CD4-positive, alpha-beta T cell treated with Interleukin-4 for 4 hours (primary cell): Measurements from ENCODE around the gene CNN3.

Experiments used
- DNase-seq: peaks from one replicate; pipeline ENCODE4 v3.0.0-alpha.2; 2020

CNN3 gene

DNA sequence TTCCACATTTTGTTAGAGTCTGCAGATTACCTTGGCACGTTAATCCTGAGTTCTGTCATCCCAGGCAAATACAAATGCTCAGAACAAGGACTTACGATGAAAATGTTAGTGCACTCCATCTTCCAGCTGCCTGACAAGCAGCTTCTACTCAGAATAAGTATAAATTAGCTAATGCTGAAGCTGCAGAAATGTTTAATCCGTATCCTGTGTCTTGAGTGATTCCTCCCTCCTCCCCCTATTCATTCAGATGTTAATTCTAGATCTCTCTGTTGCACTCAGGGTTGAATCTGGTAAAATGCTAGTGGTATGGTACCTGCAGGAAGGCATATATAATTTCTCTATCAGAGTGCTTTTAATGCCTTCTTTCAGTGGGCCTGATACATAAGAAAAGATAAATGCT, 39.8 kb downstream of the CNN3 start:
- no peak for DNase-seq

DNA sequence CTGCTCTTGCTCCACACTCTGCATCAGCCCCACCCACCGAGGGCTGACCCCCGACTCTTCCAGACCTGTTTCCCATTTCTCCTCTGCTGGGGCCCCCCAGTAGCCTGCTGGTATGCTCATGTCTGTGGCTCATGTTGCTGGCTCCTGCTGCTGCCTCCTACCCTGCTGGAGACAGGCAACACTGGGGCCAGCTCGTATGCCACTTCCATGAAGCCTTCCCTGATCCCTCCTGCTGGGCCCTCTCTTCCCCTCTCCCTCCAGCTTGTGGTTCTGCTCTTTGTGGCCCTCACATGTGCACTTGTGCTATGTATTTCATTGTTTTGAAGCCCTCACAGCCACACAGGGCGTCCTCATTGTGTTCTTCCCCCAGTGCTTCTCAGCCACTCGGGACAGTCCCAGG, 40.5 kb downstream of the CNN3 start:
- DNase-seq = no peak

DNA sequence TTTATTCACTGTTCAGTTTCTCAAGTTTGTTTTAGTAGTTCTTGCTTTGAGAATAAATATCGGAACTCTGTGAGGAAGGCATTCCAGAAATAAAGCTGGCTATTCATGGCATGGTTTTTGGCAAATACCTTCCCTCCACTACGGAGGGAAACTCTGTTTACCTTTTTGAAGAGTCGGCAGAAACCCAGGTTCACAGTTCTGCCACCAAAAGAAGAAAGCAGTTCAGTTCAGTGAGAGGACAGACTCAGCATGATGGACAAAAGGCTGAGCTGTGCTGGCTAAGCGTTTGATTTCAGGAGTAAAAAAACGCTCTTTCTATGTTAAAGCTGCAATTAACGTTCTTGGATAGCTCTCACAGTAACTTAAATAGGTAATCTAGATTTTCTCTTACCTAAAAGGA, 42.4 kb downstream of the CNN3 start:
- no peak for DNase-seq

DNA sequence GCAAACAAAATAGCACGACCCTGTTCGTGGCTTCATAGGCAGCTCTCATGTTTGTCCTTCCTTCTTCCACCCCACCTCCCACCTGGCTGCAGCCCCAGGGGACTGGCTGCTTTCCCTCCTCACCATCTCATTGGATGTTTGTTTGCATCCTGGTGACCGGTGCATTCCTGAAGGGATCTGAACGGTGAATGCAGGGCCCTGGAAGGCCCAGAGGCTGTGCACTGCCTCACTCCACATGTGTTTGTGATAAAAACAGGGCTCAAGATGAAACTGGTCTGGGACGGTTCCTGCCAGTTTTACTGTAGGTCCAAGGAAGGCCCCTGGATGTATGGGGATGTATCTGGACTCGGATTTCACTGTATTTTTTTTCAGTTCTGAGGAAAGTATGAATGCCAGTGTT, 42.8 kb downstream of the CNN3 start:
- DNase-seq = no peak

DNA sequence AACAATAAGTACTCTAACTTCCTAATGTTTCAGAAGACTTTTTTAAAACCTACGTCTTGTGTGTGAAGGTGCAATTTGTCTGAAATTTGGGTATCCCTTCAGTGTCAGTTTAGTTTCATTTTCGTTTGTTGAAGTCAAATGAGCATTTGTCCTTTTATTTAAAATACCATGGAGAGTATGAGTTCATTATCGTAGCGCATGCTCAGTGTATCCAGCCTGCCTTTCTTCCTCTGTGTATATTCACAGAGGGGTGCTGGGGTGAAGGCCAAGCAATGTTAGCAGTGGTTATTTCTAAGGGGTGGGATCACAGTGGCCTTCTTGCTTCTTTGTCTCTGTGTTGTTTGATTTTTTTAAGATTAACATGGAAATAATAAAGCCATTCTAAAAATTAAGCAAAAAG, 43.2 kb downstream of the CNN3 start:
- peak; percentile 24 for DNase-seq

DNA sequence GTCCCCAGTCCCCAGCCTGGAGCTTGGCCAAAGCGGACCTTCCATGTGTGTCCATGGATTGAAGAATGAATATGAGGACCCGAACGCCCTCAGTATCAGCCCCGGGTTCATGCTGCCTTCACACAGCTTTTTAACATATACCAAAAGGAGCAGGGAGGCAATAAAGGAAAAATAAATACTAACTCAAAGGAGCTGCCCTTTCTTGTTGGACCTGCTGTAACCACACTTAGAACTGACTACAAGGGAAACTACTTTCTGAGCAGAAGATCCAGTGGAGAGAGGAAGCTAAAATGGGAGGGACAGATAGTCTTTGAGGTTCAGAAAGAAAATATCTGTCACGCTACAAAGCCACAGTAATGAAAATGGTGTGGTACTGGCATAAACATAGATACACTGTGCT, 48.6 kb downstream of the CNN3 start:
- DNase-seq = no peak

DNA sequence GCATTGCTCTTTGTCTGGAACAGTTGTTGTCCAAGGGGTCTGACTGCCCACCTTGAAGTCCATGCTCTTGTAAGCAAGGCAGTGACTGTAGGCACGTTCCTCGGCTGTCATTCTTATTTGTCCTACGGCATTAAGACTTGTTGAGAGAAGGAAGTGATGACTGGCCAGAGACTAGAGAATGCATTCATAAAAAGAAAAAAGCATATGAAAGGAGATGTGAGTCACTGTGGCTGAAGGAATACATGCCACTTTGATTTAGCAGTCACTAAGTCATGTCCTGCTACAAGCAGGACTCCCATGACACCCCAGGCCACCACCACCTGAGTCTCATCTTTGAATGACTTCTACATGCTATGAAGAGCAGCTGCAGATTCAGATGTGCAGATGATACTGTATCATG, 50.5 kb downstream of the CNN3 start:
- DNase-seq = no peak

DNA sequence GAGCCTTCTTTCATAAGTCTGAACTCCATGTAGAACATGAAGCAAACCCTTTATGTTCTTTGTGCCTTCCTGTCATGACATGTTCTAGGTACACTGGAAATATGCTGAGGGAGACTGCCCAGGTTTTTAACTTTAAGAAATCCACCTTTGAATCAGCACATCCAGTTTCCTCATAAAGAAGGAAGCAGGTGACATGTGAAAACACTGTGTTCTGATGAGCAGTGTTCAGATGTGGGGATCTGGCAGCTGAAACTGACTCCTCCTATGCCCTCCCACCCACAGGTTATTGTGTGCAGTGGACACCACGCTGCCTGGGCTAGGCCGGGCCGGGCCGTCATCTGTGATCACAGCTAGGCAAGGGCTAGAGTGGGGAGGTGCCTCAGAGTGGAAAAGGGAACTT, 51.1 kb downstream of the CNN3 start:
- DNase-seq = no peak

DNA sequence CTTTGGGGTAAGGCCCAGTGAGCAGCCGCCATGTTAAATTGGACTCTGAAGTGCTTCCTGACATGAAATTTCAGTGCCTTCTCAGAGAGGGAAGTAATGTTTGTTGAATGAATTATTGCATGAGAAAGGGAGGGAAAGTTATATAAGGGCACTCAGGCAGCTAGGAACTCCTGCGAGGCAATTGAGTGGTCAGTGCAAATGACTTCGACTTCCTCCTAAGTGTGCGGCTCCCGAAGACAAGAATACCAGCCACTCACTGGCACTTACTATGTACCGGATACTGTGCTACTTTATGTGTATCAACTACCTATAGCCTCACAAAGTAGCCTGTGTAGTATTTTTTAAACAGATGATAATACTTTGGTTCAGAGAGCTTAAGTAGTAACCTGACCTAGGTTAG, 52.5 kb downstream of the CNN3 start:
- no peak for DNase-seq

DNA sequence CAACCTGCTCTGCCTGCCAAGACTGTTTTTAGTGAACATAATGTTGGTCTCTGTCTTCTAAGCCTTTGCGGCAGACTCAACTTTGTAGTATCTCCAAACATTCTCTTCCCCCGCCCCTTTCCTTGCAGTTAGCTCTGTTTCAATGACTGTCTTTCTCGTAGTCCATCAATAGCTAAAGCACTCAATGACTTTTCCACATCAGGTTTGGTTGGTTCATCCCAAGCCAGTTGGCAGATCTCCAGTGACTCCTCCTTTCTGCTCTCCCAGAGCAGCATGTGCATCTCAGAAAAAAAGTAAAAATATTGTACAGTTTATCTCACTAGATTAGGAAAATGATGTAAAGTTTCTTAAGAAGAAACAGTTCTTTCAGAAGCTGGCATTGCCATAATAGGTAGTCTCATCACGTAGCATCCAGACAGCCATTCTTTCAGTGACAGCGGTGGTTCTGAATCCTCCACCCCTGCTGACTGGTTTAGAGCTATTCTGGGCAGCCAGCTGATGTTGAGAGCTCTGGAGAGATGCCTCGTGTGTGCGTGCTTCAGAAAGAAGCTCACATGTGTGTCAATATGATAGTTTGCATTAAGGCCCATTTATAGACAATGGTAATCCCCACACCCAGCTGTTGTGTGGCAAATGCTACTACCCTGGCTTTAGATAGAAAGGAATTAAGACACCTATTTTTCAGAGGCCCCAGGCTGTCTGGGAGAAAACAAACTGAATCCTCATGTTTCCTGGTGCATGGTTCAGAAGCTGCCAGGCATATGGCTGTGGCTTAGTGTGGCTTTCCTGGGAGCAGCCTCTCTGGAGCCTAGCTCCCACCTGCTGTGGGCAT, 53.2 kb downstream of the CNN3 start:
- no peak for DNase-seq

DNA sequence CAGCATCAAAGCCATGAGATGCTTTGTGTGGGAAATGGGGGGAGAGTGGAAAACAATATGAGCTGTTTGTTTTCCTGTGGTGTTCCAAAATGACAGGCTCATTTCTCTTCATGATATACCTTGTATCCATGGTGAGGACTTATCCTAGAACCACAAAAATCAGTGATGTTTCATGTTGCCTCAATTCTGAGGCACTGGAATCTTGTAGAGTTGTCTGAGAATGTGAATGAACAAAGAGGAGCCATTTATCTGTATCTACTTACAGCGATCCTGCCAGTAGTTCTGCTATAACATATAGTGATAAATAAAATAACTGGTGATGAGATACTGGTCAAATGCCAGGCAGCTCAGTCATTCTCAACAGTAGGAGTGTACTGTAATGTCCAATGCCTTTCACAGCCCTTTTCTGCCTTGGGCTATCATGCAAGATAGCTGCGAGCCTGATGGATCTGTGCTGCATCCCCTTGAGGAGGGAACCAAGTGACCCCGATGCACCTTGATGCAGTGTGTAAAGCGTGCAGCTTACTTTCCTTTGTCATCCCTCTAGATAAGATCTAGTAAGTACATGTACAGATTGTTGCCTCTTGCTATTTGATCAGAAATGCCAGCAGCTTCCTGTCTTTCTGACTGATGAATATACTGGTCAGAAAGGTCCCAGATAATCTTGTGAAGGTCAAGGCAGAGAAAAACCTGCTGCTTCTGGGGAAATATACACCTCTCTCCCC, 54.0 kb downstream of the CNN3 start:
- no peak for DNase-seq

DNA sequence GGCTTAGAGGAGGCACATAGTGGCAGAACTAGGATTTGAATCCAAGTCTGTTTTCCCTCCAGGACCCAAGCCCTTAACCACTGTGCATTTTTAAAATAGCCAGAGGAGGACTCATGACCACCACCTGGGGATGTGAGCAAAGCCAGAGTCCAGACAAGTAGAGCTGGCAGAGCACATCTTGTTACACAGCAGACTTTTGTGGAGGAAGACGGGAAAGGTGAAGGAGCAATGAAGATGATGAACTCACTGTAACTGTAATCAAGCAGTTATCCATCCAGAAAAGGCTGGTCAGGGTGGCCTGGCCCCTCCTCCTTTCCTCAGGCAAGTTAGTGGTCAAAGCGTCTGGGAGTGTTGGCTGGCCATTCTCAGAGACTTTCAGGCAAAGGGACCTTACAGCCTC, 55.9 kb downstream of the CNN3 start:
- no peak for DNase-seq

DNA sequence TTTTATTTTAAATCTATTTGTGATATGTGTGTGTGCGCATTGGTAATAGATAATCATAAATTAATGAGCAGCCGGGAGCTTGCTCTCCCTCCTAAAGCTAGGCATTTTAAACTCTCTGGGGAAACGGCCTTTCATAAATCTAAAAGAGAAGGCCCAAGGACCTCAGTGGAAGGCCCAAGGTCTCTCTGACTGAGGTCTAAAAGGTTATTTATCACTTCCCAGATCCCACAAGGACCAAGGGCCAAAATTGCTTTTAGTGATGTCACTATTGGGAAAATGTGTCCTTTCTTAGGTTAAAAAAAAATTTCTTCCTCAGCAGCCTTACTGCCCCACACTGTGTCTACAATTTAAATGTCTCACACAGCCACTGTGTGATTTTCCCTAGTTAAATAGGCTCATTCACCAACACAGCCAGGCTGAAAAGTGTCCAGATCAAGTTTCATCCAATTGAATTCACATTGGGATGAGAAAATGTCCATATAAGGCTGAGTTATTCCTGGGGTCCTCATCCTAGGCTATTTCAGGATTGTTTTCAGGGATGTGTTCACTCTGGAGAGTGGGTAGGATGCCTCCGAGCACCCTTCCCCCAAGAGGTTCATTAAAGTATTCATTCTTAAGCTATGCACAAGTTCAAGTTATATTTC, 60.6 kb downstream of the CNN3 start:
- DNase-seq = no peak

DNA sequence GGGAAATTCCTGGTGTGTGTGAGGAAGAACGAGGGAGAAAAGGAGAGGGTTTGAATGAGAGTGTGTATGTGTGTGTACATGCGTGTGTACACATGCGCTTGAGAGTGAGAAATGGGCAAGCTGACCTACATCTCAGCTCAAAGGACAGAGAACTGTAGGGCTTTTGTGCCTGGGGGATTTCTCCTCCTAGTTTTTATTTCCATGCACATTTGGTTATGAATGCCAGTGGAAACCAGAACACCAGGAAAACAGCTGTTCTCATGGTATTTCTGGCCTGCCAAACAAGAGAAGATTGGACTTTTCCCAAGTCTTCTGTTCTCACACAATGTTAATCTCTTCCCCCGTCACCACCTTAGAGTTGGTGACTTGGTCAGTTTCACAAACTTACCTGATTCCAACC, 61.5 kb downstream of the CNN3 start:
- DNase-seq = no peak

DNA sequence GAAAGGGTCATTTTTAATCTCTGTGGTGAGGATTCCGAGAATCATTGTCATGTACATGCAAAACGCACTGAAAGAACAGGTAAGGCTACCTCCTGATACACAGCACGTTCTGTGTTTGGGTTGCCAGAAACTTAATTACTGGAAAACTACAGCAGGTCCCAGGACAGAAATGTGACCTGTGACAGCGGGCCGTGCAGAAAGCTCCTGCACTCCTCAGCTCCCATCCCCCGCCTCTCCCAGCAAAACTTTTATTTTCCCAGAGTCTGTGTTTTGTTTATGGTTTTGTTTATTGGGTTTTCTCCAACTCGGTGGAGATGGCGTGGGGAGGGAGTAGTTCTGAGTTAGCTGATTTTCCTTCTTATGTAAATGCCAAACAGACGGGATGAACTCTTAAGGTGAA, 62.1 kb downstream of the CNN3 start:
- DNase-seq = no peak

DNA sequence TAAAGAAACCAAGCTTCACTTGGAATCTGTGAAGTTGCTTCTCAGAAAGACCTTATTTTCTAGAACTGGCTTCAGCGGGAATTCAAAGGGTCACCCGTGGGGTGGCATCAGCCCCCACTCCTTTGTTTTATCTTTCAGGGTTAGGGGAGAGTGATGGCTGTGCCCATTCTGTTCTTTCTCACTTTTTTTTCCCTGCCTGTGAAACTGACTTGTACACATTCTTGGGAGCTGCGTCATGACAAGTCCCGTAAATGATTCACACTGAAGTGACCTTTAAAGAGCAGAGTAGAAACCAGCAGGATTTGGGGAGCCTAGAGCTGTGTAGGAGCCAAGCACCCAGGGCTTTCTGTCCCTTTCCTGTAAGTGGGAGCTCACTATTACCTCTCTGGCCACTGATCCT, 63.0 kb downstream of the CNN3 start:
- no peak for DNase-seq

DNA sequence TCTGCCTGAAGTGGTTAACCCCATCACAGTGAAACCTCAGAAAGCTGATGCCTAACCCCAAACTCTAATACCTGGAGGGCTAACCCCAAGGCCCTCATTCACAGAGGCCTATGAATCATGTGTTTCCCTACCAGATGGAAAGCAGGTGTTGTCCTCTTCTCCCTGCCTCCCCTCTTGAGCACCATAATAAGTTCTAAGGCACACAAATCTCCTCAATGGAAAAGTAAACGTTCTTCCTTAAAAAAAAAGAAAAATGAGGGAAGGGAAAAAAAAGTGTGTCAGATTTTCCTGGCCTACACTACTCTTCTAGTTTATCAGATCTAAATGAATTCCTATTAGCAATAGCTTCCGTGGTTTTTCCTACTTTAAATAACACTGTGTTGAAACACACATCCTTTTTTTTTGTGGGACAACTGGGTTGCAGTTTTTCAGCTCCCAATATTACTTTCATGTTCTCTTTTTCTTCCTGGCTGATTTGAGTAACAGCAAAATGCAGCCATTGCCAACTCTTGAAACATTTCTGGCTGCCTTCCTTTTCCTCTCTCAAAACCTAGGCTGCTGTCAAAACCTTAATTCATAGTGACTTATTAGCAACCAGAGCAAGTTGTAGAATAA, 63.5 kb downstream of the CNN3 start:
- no peak for DNase-seq

DNA sequence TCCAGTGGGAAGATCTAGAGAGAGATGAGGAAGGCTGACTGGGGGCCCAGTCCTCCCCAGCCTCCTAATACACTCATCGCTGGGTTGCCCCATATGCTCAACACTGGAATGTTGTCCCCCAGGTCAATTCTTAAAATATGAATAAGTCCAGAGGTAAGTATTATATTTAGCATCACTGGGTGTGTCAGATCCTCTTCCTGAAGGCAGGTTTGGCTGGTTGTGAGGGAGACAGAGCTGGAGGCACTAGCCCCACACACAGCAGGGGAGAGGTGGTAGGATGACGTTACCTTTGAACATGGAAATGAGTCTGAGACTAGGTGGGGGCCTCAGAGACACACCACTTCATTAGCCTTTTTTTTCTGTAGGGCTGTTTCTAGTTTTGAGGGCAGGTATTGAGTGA, 64.2 kb downstream of the CNN3 start:
- DNase-seq = no peak

DNA sequence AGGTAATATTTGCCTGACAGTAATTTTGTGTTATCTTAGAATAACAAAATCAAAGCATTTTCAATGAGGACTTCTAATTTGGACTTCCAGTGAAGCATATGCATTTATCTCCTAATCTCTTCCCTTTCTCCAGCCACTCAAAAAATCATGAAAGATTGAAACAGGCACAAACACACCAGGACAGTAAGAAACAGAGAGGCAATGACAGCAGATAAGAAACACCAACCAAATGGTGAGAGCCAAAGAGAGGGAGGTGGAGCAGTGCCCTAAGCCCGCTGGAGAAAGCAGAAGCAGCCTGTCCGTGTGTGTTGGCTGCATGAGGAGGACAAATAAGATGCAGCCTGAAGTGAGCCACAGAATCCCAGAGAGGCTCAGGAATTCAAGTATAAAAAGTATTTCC, 67.7 kb downstream of the CNN3 start:
- DNase-seq = no peak

DNA sequence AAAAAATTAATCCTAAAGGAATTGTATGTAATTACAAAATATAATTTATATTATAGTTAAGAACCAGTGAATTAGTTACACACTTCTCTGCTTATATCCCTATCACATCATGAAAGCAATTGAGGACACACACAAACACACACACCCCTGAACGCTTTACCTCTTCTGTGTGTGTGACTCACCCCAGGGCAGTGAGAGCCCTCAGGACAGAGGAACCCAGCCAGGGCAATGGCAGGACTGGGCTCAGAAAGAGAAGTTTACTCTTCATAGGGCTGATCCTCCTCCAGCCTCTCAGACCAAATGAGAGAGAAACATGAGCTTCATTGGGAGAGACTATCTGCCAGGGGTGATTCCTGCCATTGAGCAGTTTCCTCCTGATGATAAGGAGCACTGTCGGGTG, 68.6 kb downstream of the CNN3 start:
- no peak for DNase-seq

DNA sequence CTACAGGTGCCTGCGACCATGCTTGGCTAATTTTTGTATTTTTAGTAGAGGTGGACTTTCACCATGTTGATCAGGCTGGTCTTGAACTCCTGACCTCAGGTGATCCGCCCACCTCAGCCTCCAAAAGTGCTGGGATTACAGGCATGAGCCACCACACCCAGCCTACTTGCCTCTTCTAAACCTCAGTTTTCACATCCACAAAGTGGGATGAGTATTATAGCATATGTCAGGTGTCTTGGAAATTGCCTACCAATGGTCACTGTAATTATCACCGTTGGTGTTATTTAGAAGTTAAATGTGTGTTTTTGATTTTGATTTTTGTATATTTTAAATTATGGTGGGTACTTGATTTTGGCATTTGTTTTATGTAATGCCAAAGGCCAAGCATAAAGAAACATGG, 70.0 kb downstream of the CNN3 start:
- no peak for DNase-seq

DNA sequence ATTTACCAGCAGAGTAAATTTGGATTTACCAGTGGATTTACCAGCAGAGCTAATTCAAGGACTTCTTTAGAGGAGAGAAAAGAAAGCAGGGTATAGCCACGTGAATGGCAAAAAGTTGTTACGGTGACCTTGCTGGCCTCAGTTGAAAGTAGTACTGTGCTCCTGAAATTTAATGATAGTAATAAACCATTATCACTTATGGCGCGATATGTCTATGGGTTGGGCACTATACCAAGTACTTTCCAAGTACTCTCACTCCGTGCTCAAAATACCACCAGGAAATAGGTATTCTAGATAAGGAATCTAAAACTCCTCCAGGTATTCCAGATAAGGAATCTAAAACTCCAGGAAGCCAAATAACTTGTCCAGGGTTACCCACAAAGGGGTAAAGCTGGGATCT, 70.9 kb downstream of the CNN3 start:
- no peak for DNase-seq

DNA sequence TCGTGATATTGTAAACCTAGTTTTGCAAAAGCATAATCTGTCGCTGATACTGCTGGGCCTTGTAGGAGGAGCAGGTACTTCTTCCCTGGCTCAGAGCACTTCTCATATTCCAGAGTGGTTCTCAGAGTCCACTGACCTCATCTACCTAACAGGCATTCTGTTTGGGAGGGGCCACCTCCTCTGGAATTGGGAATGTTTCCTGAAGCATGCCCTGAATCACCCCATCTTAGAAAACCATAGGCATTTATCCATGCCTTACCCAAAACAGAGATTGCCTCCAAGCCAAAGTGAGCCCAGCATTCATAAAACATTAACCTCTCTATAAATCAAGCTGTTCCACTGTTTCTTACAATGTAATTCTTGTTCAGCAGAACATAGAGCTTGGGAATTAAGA, 71.6 kb downstream of the CNN3 start:
- no peak for DNase-seq
